Thyroid gland (tissue), 4 donors: ENCODE measurements around the gene TJP1. TPM values are rescaled to one million over a fixed set of nuclear protein-coding genes. Genes with fewer than 3 reads are reported as not detected.
"Not testable (repeated sequence)": the region's sequence is repeated elsewhere in the genome, so short reads cannot be mapped to it uniquely, and the experiment has no call there.

Source experiments
- DNase-seq, 2 donors: peaks; one replicate each; pipeline ENCODE4 v3.0.0-alpha.2; 2019
- H3K27ac ChIP-seq, 3 donors: fragments of 200-600 bp; sonication (generic); 1 replicate in 2 of 3; 2 replicates in 1 of 3; pipeline ENCODE4 v1.5.1; 2016 to 2019; ENCODE audit warnings: mild to moderate bottlenecking in 1 of 3, moderate library complexity in 1 of 3
- H3K27me3 ChIP-seq: fragments of 200-600 bp; sonication (generic); one replicate; pipeline ENCODE4 v1.5.1; 2019
- H3K36me3 ChIP-seq, 2 donors: fragments of 200-600 bp; sonication (generic); one replicate each; pipeline ENCODE4 v1.5.1; 2016 to 2019
- H3K4me1 ChIP-seq, 2 donors: fragments of 200-600 bp; sonication (generic); one replicate each; pipeline ENCODE4 v1.5.1; 2017 to 2019
- H3K4me3 ChIP-seq, 3 donors: fragments of 200-600 bp; sonication (generic); replicated peaks in 1 of 3; 1 replicate in 2 of 3; 2 replicates in 1 of 3; pipeline ENCODE4 v1.5.1; 2016; ENCODE audit warnings: mild to moderate bottlenecking in 1 of 3
- H3K9me3 ChIP-seq: fragments of 200-600 bp; sonication (generic); one replicate; pipeline ENCODE4 v1.5.1; 2017
- POLR2A ChIP-seq, 2 donors: fragments of 450-650 bp; IDR thresholded peaks; one replicate each; pipeline ENCODE4 v1.6.1; 2017; ENCODE audit warnings: antibody characterized with exemption in 2 of 2, mild to moderate bottlenecking in 2 of 2, moderate library complexity in 1 of 2
- WGBS, 2 donors: methylation state at CpG; one replicate each; pipeline ENCODE4 v1.1.5; 2017; 5-methylcytosine and 5-hydroxymethylcytosine counted together
- intact Hi-C: fragments of 100-400 bp; cut with DNase I; formaldehyde crosslinking; loops from one replicate; pipeline ENCODE4 v1.15.1; 2023
- total RNA-seq, 4 donors: library from RNA; depleted of rRNA; stranded (reverse); fragments of >200 nt; gene quantifications; one replicate each; pipeline ENCODE4 v1.2.3, GENCODE V29; 2016
- TF ChIP-seq, protein P1 (sequence below), 6 experiments: fragments of 200-600 bp in 3 of 6; fragments of 450-650 bp in 3 of 6; sonication (generic) in 3 of 6; IDR thresholded peaks; one replicate each; pipeline ENCODE4 v1.5.1; 2016 to 2019; ENCODE audit warnings: antibody characterized with exemption in 6 of 6, mild to moderate bottlenecking in 2 of 6, inconsistent platforms in 1 of 6, moderate library complexity in 1 of 6

The TJP1 gene
- total RNA-seq, 4 donors from 2014 or later, result 107 to 166 (median 126) TPM

DNA sequence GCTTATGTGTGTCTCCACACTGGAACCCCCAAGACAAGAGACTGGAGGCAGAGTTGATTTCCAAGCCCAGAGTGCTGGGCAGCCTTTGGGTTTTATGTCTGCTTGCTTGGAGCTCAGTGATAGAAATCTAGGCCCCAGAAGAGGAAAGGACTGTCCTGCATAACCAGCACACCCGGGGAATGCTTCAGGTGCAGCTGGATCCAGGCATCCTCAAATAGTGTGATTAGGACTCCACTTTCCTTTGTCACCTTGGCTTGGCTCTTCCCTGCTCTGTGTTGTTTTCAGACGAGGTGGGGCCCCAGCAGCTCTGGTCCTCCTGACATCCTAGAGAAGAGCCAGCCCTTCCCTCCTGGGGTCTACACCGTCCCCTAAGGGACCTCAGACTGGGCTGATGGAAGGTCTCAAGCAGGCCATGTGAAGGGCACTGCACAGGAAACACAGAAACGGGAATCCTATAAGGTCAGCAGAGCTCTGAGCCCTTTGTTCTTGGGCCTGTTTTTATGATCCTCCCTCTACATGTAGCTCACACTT is 143.7 kb downstream of the TJP1 start:
- no peaks in the 10 kb centered on the region for H3K36me3 ChIP-seq
- H3K27ac ChIP-seq, result no peak overlapping the region
- TF ChIP-seq, protein P1, sequence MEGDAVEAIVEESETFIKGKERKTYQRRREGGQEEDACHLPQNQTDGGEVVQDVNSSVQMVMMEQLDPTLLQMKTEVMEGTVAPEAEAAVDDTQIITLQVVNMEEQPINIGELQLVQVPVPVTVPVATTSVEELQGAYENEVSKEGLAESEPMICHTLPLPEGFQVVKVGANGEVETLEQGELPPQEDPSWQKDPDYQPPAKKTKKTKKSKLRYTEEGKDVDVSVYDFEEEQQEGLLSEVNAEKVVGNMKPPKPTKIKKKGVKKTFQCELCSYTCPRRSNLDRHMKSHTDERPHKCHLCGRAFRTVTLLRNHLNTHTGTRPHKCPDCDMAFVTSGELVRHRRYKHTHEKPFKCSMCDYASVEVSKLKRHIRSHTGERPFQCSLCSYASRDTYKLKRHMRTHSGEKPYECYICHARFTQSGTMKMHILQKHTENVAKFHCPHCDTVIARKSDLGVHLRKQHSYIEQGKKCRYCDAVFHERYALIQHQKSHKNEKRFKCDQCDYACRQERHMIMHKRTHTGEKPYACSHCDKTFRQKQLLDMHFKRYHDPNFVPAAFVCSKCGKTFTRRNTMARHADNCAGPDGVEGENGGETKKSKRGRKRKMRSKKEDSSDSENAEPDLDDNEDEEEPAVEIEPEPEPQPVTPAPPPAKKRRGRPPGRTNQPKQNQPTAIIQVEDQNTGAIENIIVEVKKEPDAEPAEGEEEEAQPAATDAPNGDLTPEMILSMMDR (IDR thresholded peaks at IDR 0.05), result no peak
- TF ChIP-seq POLR2A (IDR thresholded peaks at IDR 0.05), result no peak
- 83 to 88% methylated on average over 4 of the region's 4 CpGs for WGBS, 2 donors
- no peaks in the 10 kb centered on the region for H3K9me3 ChIP-seq
- H3K4me3 ChIP-seq, result no peak overlapping the region
- H3K27me3 ChIP-seq, result no peaks in the 10 kb centered on the region
- DNase-seq, result no peak
- peaks cover 0 to 3% of the 10 kb centered on the region in 2 donors for H3K4me1 ChIP-seq
- intact Hi-C loops, result loop anchor here (10.0 kb wide), 1 partner anchor 56 kb away; no protein-coding TSS in a partner anchor

DNA sequence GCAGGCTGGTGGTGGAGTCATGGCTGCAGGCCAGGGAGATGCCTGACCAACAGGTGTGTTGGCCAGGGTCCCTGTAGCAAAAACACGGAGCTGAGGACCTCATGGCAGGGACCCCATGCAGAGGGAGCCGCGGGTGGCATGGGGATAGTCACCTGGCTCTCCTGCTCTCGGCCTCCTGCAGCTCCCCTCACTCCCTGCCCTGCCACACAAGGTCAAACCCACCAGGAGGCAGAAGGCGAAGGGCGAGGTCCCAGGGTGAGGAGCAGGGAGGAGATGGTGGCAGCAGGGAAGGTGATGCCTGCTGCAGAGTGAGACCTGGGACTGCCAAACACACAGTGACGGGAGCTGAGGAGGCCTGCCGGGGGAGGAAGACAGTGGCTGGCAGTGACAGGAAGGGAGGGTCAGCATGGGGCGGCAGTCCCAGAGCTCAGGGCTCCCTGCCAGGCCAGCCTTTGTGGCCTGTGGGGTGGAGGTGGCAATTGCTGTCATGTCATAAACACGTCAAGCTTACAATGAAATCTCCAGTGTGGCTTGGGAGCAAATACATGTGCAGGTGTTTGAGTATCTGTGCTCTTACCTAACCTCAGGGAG is 144.3 kb downstream of the TJP1 start:
- no peak for DNase-seq
- WGBS, 2 donors, result 60 to 79% methylated on average over 7 to 10 of the region's 10 CpGs
- no peaks in the 10 kb centered on the region for H3K36me3 ChIP-seq
- H3K9me3 ChIP-seq, result no peaks in the 10 kb centered on the region
- TF ChIP-seq POLR2A (IDR thresholded peaks at IDR 0.05), result no peak
- TF ChIP-seq, protein P1 (IDR thresholded peaks at IDR 0.05), result no peak
- no peak overlapping the region for H3K4me3 ChIP-seq
- H3K27ac ChIP-seq, result no peak overlapping the region
- H3K4me1 ChIP-seq, result peaks cover 0 to 3% of the 10 kb centered on the region in 2 donors
- H3K27me3 ChIP-seq, result no peaks in the 10 kb centered on the region
- intact Hi-C loops, result loop anchor here (10.0 kb wide), 1 partner anchor 57 kb away; no protein-coding TSS in a partner anchor

DNA sequence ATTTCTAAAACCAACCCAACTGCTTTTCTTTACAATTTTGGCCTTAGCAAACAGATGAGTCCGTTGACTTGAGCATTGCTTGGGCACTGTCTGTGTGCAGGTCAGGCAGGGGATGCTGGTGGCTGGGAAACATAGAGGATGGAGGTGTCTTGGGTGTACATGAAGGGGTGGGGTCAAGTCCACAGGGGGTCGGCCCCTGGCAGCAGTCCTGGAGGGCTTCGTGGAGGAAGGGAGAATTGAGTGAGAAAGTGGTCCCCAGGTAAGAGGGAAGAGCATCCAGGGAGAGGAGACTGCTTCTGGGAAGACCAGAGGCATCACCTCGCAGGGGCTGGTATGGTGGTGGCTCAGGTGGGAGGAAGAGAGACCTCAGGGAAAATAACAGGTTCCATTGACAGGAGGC is 144.8 kb downstream of the TJP1 start:
- 83 to 88% methylated on average over 4 of the region's 4 CpGs for WGBS, 2 donors
- DNase-seq, result no peak
- H3K27ac ChIP-seq, result no peak overlapping the region
- TF ChIP-seq, protein P1 (IDR thresholded peaks at IDR 0.05), result no peak
- TF ChIP-seq POLR2A (IDR thresholded peaks at IDR 0.05), result no peak
- intact Hi-C loops, result loop anchor here (10.0 kb wide), 1 partner anchor 57 kb away; no protein-coding TSS in a partner anchor
- H3K36me3 ChIP-seq, result no peaks in the 10 kb centered on the region
- H3K27me3 ChIP-seq, result no peaks in the 10 kb centered on the region
- H3K4me3 ChIP-seq, result no peak overlapping the region
- H3K9me3 ChIP-seq, result no peaks in the 10 kb centered on the region
- H3K4me1 ChIP-seq, result peaks cover 0 to 3% of the 10 kb centered on the region in 2 donors

DNA sequence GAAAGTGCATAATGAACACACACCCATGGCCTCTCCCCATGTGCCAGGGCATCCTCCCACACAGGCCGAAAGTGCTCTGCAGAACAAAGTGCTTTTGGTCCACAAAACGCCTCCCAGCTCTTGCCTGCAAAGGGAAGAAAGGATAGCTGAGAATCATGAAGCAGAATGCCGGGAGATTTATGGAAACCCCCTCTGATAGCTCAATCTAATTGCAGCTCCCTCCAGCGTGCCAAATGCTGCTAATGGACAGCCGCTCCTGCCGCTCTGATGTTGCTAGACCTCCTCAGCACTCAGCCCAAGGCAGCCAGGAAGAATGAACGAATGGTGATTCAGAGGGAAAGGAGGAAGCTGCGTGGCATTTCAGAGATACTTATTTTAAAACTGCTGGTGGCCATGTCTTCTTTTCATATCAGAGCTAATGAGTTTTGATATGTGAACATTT is 145.3 kb downstream of the TJP1 start:
- WGBS, 2 donors, result 79 to 84% methylated on average over 8 of the region's 8 CpGs
- peaks cover 0 to 3% of the 10 kb centered on the region in 2 donors for H3K4me1 ChIP-seq
- no peak overlapping the region for H3K4me3 ChIP-seq
- H3K27me3 ChIP-seq, result no peaks in the 10 kb centered on the region
- intact Hi-C loops, result loop anchor here (10.0 kb wide), 1 partner anchor 58 kb away; no protein-coding TSS in a partner anchor
- H3K9me3 ChIP-seq, result no peaks in the 10 kb centered on the region
- no peak overlapping the region for H3K27ac ChIP-seq
- TF ChIP-seq POLR2A (IDR thresholded peaks at IDR 0.05), result no peak
- TF ChIP-seq, protein P1 (IDR thresholded peaks at IDR 0.05), result no peak
- H3K36me3 ChIP-seq, result no peaks in the 10 kb centered on the region
- DNase-seq, result no peak

DNA sequence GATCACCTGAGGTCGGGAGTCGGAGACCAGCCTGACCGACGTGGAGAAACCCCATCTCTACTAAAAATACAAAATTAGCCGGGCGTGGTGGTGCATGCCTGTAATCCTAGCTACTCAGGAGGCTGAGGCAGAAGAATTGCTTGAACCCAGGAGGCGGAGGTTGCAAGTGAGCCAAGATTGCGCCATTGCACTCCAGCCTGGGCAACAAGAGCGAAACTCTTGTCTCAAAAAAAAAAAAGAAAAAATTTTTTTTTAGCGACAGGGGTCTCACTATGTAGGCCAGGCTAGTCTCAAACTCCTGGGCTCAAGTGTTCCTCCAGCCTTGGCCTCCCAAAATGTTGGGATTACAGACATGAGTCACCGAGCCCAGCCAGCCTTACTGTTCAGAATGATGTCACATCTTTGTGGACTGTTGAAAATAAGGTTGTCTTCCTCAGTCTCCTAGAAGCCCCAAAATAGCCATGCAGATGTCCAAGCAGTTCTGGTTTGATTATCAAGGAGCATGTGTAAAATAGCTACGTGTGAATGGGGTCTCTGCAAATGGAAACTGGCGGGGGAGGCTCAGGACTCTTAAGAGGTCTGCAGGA is 145.8 kb downstream of the TJP1 start:
- H3K36me3 ChIP-seq, DNase-seq, H3K27me3 ChIP-seq, H3K4me3 ChIP-seq, H3K4me1 ChIP-seq, H3K9me3 ChIP-seq, H3K27ac ChIP-seq: not testable (repeated sequence)
- intact Hi-C loops, result loop anchor here (10.0 kb wide), 1 partner anchor 58 kb away; no protein-coding TSS in a partner anchor
- WGBS, 2 donors, result 83 to 86% methylated on average over 13 of the region's 13 CpGs
